SK-N-SH (cell line): ENCODE measurements around the gene GRM5. TPM values are rescaled to one million over a fixed set of nuclear protein-coding genes. Genes with fewer than 3 reads are reported as not detected.

Source experiments
- CTCF ChIA-PET: fragments of 300-600, 350-600 bp; formaldehyde crosslinking; extraction: SDS; loops from one replicate; lab custom pipeline; 2021; lab: Yijun Ruan, JAX
- POLR2A ChIA-PET: fragments of 350-600 bp; sonication (Branson Sonifier 250); formaldehyde crosslinking; extraction: SDS; loops from one replicate; lab custom pipeline; 2020; ENCODE audit warnings: antibody characterized with exemption, inconsistent platforms; lab: Yijun Ruan, JAX
- DNase-seq: peaks from one replicate; pipeline ENCODE4 v3.0.0; 2012
- H2AFZ ChIP-seq: fragments of 200-600 bp; sonication (generic); 2 replicates; pipeline ENCODE4 v1.8.1; 2016; ENCODE audit warnings: antibody characterized with exemption, mild to moderate bottlenecking, low read depth
- H3F3A ChIP-seq: fragments of 200-600 bp; sonication (generic); replicated peaks from 2 replicates; pipeline ENCODE3; 2016; ENCODE audit warnings: antibody characterized with exemption, mild to moderate bottlenecking; ENCODE audit not compliant: insufficient read depth
- H3K27ac ChIP-seq, 2 experiments: fragments of 200-500 bp in 1 of 2; fragments of 200-600 bp in 1 of 2; sonication (Bioruptor generic) in 1 of 2; sonication (generic), shearing (Covaris generic) in 1 of 2; 2 replicates each; pipeline versions ENCODE4 v1.5.1 to v1.6.1; 2014 to 2016; ENCODE audit warnings: low read depth in 2 of 2, inconsistent platforms in 1 of 2, low read length in 1 of 2, mild to moderate bottlenecking in 1 of 2, mixed read lengths in 1 of 2
- H3K27me3 ChIP-seq: fragments of 200-600 bp; sonication (generic), shearing (Covaris generic); 2 replicates; pipeline ENCODE4 v1.6.1; 2016; ENCODE audit warnings: mixed run types; ENCODE audit not compliant: insufficient read depth
- H3K36me3 ChIP-seq, 2 experiments: fragments of 200-500 bp in 1 of 2; fragments of 200-600 bp in 1 of 2; sonication (Bioruptor generic) in 1 of 2; sonication (generic) in 1 of 2; replicated peaks in 1 of 2; 2 replicates each; pipeline versions ENCODE3 to v1.5.1; 2014 to 2016; ENCODE audit warnings: low read length in 1 of 2, mild to moderate bottlenecking in 1 of 2; ENCODE audit not compliant: insufficient read depth in 2 of 2, control insufficient read depth in 1 of 2
- H3K4me1 ChIP-seq, 2 experiments: fragments of 200-500 bp in 1 of 2; fragments of 200-600 bp in 1 of 2; sonication (Bioruptor generic) in 1 of 2; sonication (generic), shearing (Covaris generic) in 1 of 2; 2 replicates each; pipeline versions ENCODE4 v1.5.1 to v1.6.1; 2014 to 2016; ENCODE audit warnings: low read depth in 1 of 2, low read length in 1 of 2, mixed run types in 1 of 2; ENCODE audit not compliant: insufficient read depth in 2 of 2, control insufficient read depth in 1 of 2
- H3K4me2 ChIP-seq: fragments of 200-600 bp; sonication (generic), shearing (Covaris generic); 2 replicates; pipeline ENCODE4 v1.6.1; 2017; ENCODE audit warnings: mixed run types
- H3K4me3 ChIP-seq, 2 experiments: fragments of 200-500 bp in 1 of 2; fragments of 200-600 bp in 1 of 2; sonication (Bioruptor generic) in 1 of 2; sonication (generic), shearing (Covaris generic) in 1 of 2; 2 replicates each; pipeline versions ENCODE4 v1.5.1 to v1.8.1; 2014 to 2016; ENCODE audit warnings: low read depth in 2 of 2, inconsistent platforms in 1 of 2, low read length in 1 of 2, mild to moderate bottlenecking in 1 of 2, mixed read lengths in 1 of 2, moderate library complexity in 1 of 2
- H3K79me2 ChIP-seq: fragments of 200-600 bp; sonication (generic); 2 replicates; pipeline ENCODE4 v1.8.1; 2017; ENCODE audit warnings: mild to moderate bottlenecking; ENCODE audit not compliant: insufficient read depth
- H3K9ac ChIP-seq: fragments of 200-600 bp; sonication (generic); 2 replicates; pipeline ENCODE4 v1.6.1; 2017; ENCODE audit warnings: mixed run types
- H3K9me2 ChIP-seq: fragments of 200-600 bp; sonication (generic); 2 replicates; pipeline ENCODE4 v1.6.1; 2017; ENCODE audit warnings: mixed run types
- H3K9me3 ChIP-seq: fragments of 200-600 bp; sonication (generic); 2 replicates; pipeline ENCODE4 v1.6.1; 2017; ENCODE audit warnings: mixed run types, mild to moderate bottlenecking, moderate library complexity
- H4K20me1 ChIP-seq: fragments of 200-600 bp; sonication (generic); 2 replicates; pipeline ENCODE4 v1.6.1; 2017; ENCODE audit warnings: mild to moderate bottlenecking, mixed run types; ENCODE audit not compliant: insufficient read depth
- EZH2phosphoT487 ChIP-seq: fragments of 200-600 bp; sonication (generic); IDR thresholded peaks from 2 replicates; pipeline ENCODE4 v1.6.1; 2017; ENCODE audit warnings: low read depth, mixed run types, mild to moderate bottlenecking, antibody characterized with exemption, moderate library complexity, borderline replicate concordance
- FOXJ3 ChIP-seq: sonication (generic); formaldehyde crosslinking; IDR thresholded peaks from 2 replicates; pipeline ENCODE4 v1.5.1; 2020; ENCODE audit warnings: mild to moderate bottlenecking, missing genetic modification reagents
- NFIC ChIP-seq: IDR thresholded peaks from 2 replicates; pipeline ENCODE4 v1.4.0; 2012; ENCODE audit warnings: borderline replicate concordance
- RXRA ChIP-seq: IDR thresholded peaks from 2 replicates; pipeline ENCODE4 v1.4.0; 2012; ENCODE audit warnings: low read depth, mild to moderate bottlenecking, borderline replicate concordance
- TAF1 ChIP-seq: IDR thresholded peaks from 2 replicates; pipeline ENCODE4 v1.6.1; 2012; ENCODE audit warnings: low read depth, mild to moderate bottlenecking, low read length, moderate library complexity, borderline replicate concordance
- TCF12 ChIP-seq: IDR thresholded peaks from 2 replicates; pipeline ENCODE4 v1.4.0; 2012
- YY1 ChIP-seq: IDR thresholded peaks from 2 replicates; pipeline ENCODE4 v1.4.0; 2012; ENCODE audit warnings: low read depth, mild to moderate bottlenecking
- ZBTB33 ChIP-seq: IDR thresholded peaks from 2 replicates; pipeline ENCODE4 v1.4.0; 2012; ENCODE audit warnings: low read depth, borderline replicate concordance
- WGBS: methylation state at CpG from one replicate; pipeline ENCODE4 v1.1.6; 2017; ENCODE audit warnings: low lambda C conversion rate; 5-methylcytosine and 5-hydroxymethylcytosine counted together
- polyA plus RNA-seq, 3 experiments: library from polyadenylated mRNA; depleted of rRNA; stranded (reverse); fragments of >200 nt; gene quantifications; 2 replicates each; pipeline ENCODE4 v1.2.3, GENCODE V29; 2012
- TF ChIP-seq, protein P1 (sequence below): fragments of 150-350 bp; IDR thresholded peaks from 2 replicates; pipeline ENCODE4 v1.6.1; 2017; ENCODE audit warnings: antibody characterized with exemption, low read length, low read depth, borderline replicate concordance

Gene GRM5
- polyA plus RNA-seq, 1 of the 3 experiments (the other 2 are of a cell fraction) = not detected

DNA sequence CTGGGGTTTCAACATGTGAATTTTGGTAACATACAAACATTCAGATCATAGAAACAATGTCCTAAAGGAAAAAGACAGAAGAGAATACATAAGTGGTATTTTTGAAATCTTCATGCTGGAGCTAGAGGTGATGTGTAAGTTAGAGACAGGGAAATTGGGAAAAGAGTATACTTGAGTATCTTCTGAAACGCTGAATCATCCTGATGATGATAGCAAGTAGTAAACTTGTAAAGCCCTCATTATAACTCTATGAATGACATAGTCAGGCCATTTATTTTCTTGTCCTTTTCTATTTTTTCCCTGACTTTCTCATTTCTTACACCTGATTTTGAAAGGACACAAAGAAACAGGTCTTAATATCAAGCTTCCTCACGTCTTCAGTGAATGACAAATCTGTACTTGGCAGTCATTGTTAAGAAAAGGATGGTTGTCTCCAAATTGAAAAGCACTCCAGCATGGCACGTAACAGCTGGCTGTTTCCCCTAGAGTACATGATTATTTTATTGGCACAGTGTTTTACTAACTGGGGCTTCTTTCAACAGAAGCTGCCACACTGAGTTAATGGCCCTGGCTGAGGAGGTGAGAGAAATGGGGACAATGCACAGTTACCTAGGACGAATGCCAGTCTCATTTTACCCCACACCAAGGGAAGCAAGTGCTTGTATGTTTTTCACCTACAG lies 587.5 kb downstream of the GRM5 start (continued):
- TF ChIP-seq ZBTB33 (no peak), FOXJ3 (CRISPR knock-in tag) (no peak)

GRCh38 chr11:88475991-88476418 lies 589.8 kb downstream of the GRM5 start:
- Histone ChIP-seq H3K36me3 (no peaks in the 10 kb centered on the region), H3K9me2 (no peaks in the 10 kb centered on the region), H3F3A (peaks cover 11% of the 10 kb centered on the region)
- TF ChIP-seq YY1 (no peak), TCF12 (peak; percentile 7), NFIC (no peak)
- TF ChIP-seq, all 33 proteins: peak for 1
- 11% methylated on average over 1 of the region's 1 CpG for WGBS
- H3K4me3 ChIP-seq = no peak overlapping the region
- no peaks in the 10 kb centered on the region for H4K20me1 ChIP-seq
- no peaks in the 10 kb centered on the region for H3K79me2 ChIP-seq
- H3K27ac ChIP-seq = peak overlapping the region in 1 of 2 experiments; percentile 7; a peak in 1 of 4 replicates
- no peaks in the 10 kb centered on the region; a peak in 2 of 4 replicates for H3K4me1 ChIP-seq
- no peaks in the 10 kb centered on the region for H3K27me3 ChIP-seq
- POLR2A ChIA-PET = no interaction called here
- CTCF ChIA-PET = no interaction called here
- H3K9me3 ChIP-seq = no peaks in the 10 kb centered on the region
- peak overlapping the region; percentile 25; the same call in 1 of the 2 replicates for H2AFZ ChIP-seq
- H3K4me2 ChIP-seq = no peak overlapping the region
- no peak for DNase-seq
- no peak overlapping the region for H3K9ac ChIP-seq

GRCh38 chr11:88474655-88475054 lies 591.1 kb downstream of the GRM5 start:
- H3K27me3 ChIP-seq = no peaks in the 10 kb centered on the region
- no peaks in the 10 kb centered on the region for H3K9me3 ChIP-seq
- no peak for DNase-seq
- H3K9me2 ChIP-seq = no peaks in the 10 kb centered on the region
- no peak overlapping the region for H3K4me2 ChIP-seq
- ChIA-PET POLR2A (no interaction called here), CTCF (no interaction called here)
- H3K4me3 ChIP-seq = no peak overlapping the region
- peaks cover 4% of the 10 kb centered on the region for H3F3A ChIP-seq
- H3K27ac ChIP-seq = no peak overlapping the region
- H4K20me1 ChIP-seq = no peaks in the 10 kb centered on the region
- no peaks in the 10 kb centered on the region for H3K36me3 ChIP-seq
- H3K4me1 ChIP-seq = no peaks in the 10 kb centered on the region
- WGBS = 55% methylated on average over 2 of the region's 2 CpGs
- H3K79me2 ChIP-seq = no peaks in the 10 kb centered on the region
- no peak overlapping the region for H2AFZ ChIP-seq
- no peak overlapping the region for H3K9ac ChIP-seq
- TF ChIP-seq, protein P1, sequence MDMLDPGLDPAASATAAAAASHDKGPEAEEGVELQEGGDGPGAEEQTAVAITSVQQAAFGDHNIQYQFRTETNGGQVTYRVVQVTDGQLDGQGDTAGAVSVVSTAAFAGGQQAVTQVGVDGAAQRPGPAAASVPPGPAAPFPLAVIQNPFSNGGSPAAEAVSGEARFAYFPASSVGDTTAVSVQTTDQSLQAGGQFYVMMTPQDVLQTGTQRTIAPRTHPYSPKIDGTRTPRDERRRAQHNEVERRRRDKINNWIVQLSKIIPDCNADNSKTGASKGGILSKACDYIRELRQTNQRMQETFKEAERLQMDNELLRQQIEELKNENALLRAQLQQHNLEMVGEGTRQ = no peak
- TF ChIP-seq EZH2phosphoT487 = no peak
- TF ChIP-seq RXRA = no peak
- no peak for TF ChIP-seq TAF1
